Liver (tissue), 3 donors: ENCODE results near the gene IFNLR1.

ENCODE experiments used
- CTCF ChIP-seq: fragments of 150-350 bp; IDR thresholded peaks from 2 replicates; pipeline ENCODE4 v1.5.1; 2017; ENCODE audit warnings: improper control_type of control experiment, low read depth, low read length; ENCODE audit not compliant: missing input control
- EGR1 ChIP-seq, 2 donors: IDR thresholded peaks; 2 replicates each; pipeline ENCODE4 v1.6.1; 2016 to 2018; ENCODE audit warnings: antibody characterized with exemption in 2 of 2, low read depth in 2 of 2
- HNF4G ChIP-seq: IDR thresholded peaks from 2 replicates; pipeline ENCODE4 v1.6.1; 2016; ENCODE audit warnings: antibody characterized with exemption
- JUND ChIP-seq, 2 donors: IDR thresholded peaks; 2 replicates each; pipeline ENCODE4 v1.6.1; 2016; ENCODE audit warnings: antibody characterized with exemption in 2 of 2
- RAD21 ChIP-seq, 2 donors: IDR thresholded peaks; 2 replicates each; pipeline ENCODE4 v1.6.1; 2016; ENCODE audit warnings: antibody characterized with exemption in 2 of 2, mild to moderate bottlenecking in 2 of 2
- REST ChIP-seq: IDR thresholded peaks from 2 replicates; pipeline ENCODE4 v1.6.1; 2016; ENCODE audit warnings: antibody characterized with exemption, mild to moderate bottlenecking
- RXRA ChIP-seq, 2 donors: IDR thresholded peaks; 2 replicates each; pipeline ENCODE4 v1.6.1; 2017 to 2018; ENCODE audit warnings: antibody characterized with exemption in 2 of 2, mild to moderate bottlenecking in 1 of 2
- SP1 ChIP-seq: IDR thresholded peaks from 2 replicates; pipeline ENCODE4 v1.6.1; 2018; ENCODE audit warnings: antibody characterized with exemption, mild to moderate bottlenecking
- YY1 ChIP-seq: IDR thresholded peaks from 2 replicates; pipeline ENCODE4 v1.6.1; 2016; ENCODE audit warnings: antibody characterized with exemption, mild to moderate bottlenecking
- TF ChIP-seq, protein P1 (sequence below): IDR thresholded peaks from 2 replicates; pipeline ENCODE4 v1.6.1; 2016; ENCODE audit warnings: antibody characterized with exemption
- TF ChIP-seq, protein P2 (sequence below): IDR thresholded peaks from 2 replicates; pipeline ENCODE4 v1.6.1; 2016; ENCODE audit warnings: antibody characterized with exemption
- TF ChIP-seq, protein P3 (sequence below): IDR thresholded peaks from 2 replicates; pipeline ENCODE4 v1.6.1; 2016; ENCODE audit warnings: antibody characterized with exemption
- donor health status: healthy.
- donor health status: healthy.

DNA sequence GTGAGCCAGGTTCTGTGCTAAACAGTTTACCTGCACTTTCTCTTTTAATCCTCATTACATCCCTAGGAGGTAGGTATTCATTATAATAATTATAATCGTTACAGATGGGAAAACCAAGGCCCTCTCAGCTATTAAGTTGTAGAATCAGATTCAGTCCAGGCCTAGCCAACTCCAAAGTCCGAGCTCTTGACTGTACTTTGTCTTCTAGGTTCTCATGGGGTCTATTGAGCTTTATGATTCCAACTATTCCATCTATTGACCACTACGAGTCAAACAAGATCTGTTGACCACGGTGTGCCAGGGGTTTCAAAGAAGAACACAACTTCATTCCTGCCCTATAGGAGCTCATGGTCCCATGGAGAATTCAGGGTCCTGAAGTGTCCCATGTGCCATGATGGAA is 2.0 kb downstream of the IFNLR1 start:
- no peak for TF ChIP-seq CTCF
- no peak for TF ChIP-seq RXRA (IDR thresholded peaks at IDR 0.05)
- no peak for TF ChIP-seq REST
- TF ChIP-seq, protein P1, sequence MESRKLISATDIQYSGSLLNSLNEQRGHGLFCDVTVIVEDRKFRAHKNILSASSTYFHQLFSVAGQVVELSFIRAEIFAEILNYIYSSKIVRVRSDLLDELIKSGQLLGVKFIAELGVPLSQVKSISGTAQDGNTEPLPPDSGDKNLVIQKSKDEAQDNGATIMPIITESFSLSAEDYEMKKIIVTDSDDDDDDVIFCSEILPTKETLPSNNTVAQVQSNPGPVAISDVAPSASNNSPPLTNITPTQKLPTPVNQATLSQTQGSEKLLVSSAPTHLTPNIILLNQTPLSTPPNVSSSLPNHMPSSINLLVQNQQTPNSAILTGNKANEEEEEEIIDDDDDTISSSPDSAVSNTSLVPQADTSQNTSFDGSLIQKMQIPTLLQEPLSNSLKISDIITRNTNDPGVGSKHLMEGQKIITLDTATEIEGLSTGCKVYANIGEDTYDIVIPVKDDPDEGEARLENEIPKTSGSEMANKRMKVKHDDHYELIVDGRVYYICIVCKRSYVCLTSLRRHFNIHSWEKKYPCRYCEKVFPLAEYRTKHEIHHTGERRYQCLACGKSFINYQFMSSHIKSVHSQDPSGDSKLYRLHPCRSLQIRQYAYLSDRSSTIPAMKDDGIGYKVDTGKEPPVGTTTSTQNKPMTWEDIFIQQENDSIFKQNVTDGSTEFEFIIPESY = no peak
- TF ChIP-seq RAD21 (IDR thresholded peaks at IDR 0.05) = no peak
- no peak for TF ChIP-seq SP1
- TF ChIP-seq YY1 = no peak
- TF ChIP-seq, protein P2, sequence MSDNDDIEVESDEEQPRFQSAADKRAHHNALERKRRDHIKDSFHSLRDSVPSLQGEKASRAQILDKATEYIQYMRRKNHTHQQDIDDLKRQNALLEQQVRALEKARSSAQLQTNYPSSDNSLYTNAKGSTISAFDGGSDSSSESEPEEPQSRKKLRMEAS = no peak
- TF ChIP-seq, protein P3, sequence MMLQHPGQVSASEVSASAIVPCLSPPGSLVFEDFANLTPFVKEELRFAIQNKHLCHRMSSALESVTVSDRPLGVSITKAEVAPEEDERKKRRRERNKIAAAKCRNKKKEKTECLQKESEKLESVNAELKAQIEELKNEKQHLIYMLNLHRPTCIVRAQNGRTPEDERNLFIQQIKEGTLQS = no peak
- no peak for TF ChIP-seq JUND (IDR thresholded peaks at IDR 0.05)
- TF ChIP-seq EGR1 (IDR thresholded peaks at IDR 0.05; ENCODE audit: low read depth in 2 of 2) = no peak
- TF ChIP-seq HNF4G = no peak
